GM10266 (cell line): ENCODE measurements around the gene SLC16A5.

Experiments used
- DNase-seq: peaks from one replicate; pipeline ENCODE4 v3.0.0; 2012; ENCODE audit errors: extremely low spot score
- CTCF ChIP-seq: IDR thresholded peaks from 2 replicates; pipeline ENCODE4 v1.5.1; 2012; ENCODE audit warnings: mild to moderate bottlenecking, low read depth; ENCODE audit not compliant: control insufficient read depth, insufficient read depth; ENCODE audit errors: missing control alignments

SLC16A5 gene

GRCh38 chr17:75146592-75146991, 58.8 kb downstream of the SLC16A5 start:
- no peak for TF ChIP-seq CTCF

GRCh38 chr17:75147878-75148546, 60.3 kb downstream of the SLC16A5 start:
- no peak for DNase-seq

More at GRCh38 chr17:75146592-75146991, 58.8 kb downstream of the SLC16A5 start:
- DNase-seq, result no peak

GRCh38 chr17:75151930-75152329, 64.2 kb downstream of the SLC16A5 start:
- no peak for DNase-seq

More at GRCh38 chr17:75147878-75148546, 60.3 kb downstream of the SLC16A5 start:
- no peak for TF ChIP-seq CTCF

GRCh38 chr17:75152523-75152921, 64.8 kb downstream of the SLC16A5 start:
- TF ChIP-seq CTCF, result no peak
- no peak for DNase-seq

More at GRCh38 chr17:75151930-75152329, 64.2 kb downstream of the SLC16A5 start:
- no peak for TF ChIP-seq CTCF

GRCh38 chr17:75152922-75153779, 65.4 kb downstream of the SLC16A5 start:
- DNase-seq, result peak; percentile 51

GRCh38 chr17:75153780-75154194, 66.0 kb downstream of the SLC16A5 start:
- TF ChIP-seq CTCF, result no peak
- DNase-seq, result peak; percentile 39

More at GRCh38 chr17:75152922-75153779, 65.4 kb downstream of the SLC16A5 start:
- no peak for TF ChIP-seq CTCF
